Activated CD4-positive, alpha-beta T cell treated with anti-CD3 and anti-CD28 coated beads, Interleukin-2, amount 50 U/mL, for 24 hours (primary cell): Measurements from ENCODE around the gene EMILIN2.

ENCODE experiments used
- DNase-seq, 2 donors: peaks; one replicate each; pipeline ENCODE4 v3.0.0-alpha.2; 2020; ENCODE audit warnings: low read depth in 1 of 2, low spot score in 1 of 2

EMILIN2 gene

GRCh38 chr18:2897448-2898185, 50.8 kb downstream of the EMILIN2 start:
- no peak for DNase-seq

- DNase-seq: no peak
These were observed 51.4 kb downstream of the EMILIN2 start for GRCh38 chr18:2898186-2898640.

- no peak for DNase-seq
These were observed 54.0 kb downstream of the EMILIN2 start for GRCh38 chr18:2900684-2901422.

- DNase-seq: no peak
These were observed 54.7 kb downstream of the EMILIN2 start for GRCh38 chr18:2901423-2901985.

GRCh38 chr18:2902327-2902726, 55.5 kb downstream of the EMILIN2 start:
- DNase-seq: no peak

GRCh38 chr18:2903006-2903405, 56.2 kb downstream of the EMILIN2 start:
- no peak for DNase-seq

- DNase-seq: peak in 1 of 2 donors; percentile 31
These were observed 59.3 kb downstream of the EMILIN2 start for GRCh38 chr18:2905854-2906703.

GRCh38 chr18:2906704-2907549, 60.1 kb downstream of the EMILIN2 start:
- DNase-seq: no peak

- no peak for DNase-seq
These were observed 60.8 kb downstream of the EMILIN2 start for GRCh38 chr18:2907550-2908135.

- DNase-seq: no peak
These were observed 61.5 kb downstream of the EMILIN2 start for GRCh38 chr18:2908166-2908945.

- DNase-seq: no peak
These were observed 62.1 kb downstream of the EMILIN2 start for GRCh38 chr18:2908946-2909335.

GRCh38 chr18:2909431-2910140, 62.8 kb downstream of the EMILIN2 start:
- DNase-seq: no peak

GRCh38 chr18:2910261-2910660, 63.5 kb downstream of the EMILIN2 start:
- DNase-seq: no peak

- DNase-seq: no peak
These were observed 64.1 kb downstream of the EMILIN2 start for GRCh38 chr18:2910751-2911425.

GRCh38 chr18:2911533-2911932, 64.7 kb downstream of the EMILIN2 start:
- DNase-seq: no peak

- DNase-seq: no peak
These were observed 65.8 kb downstream of the EMILIN2 start for GRCh38 chr18:2912357-2913299.
